SK-N-SH treated with all-trans-retinoic acid at 6 μM for 48 hours (cell line): ENCODE measurements around the gene PGPEP1.

Source experiments
- ATAC-seq: fragments of 200-7000 bp; cut with Tn5 transposase; 3 replicates; pipeline ENCODE4 v1.9.1; 2020; ENCODE audit warnings: mild to moderate bottlenecking, moderate library complexity
- BACH2 ChIP-seq: fragments of 250-450 bp; sonication (Bioruptor Pico); IDR thresholded peaks from 2 replicates; pipeline ENCODE4 v1.9.0; 2021; ENCODE audit warnings: mild to moderate bottlenecking, borderline replicate concordance
- CSDC2 ChIP-seq: fragments of 250-450 bp; sonication (Bioruptor Pico); IDR thresholded peaks from 2 replicates; pipeline ENCODE4 v1.5.0; 2020; ENCODE audit warnings: mild to moderate bottlenecking, moderate library complexity
- CSRNP3 ChIP-seq: fragments of 250-450 bp; sonication (Bioruptor Pico); IDR thresholded peaks from 2 replicates; pipeline ENCODE4 v1.5.1; 2021; ENCODE audit warnings: mild to moderate bottlenecking, moderate library complexity
- ESRRG ChIP-seq: fragments of 250-450 bp; sonication (Bioruptor Pico); IDR thresholded peaks from 2 replicates; pipeline ENCODE4 v1.6.1; 2021; ENCODE audit warnings: mild to moderate bottlenecking
- ISL1 ChIP-seq: fragments of 250-450 bp; sonication (Bioruptor Pico); IDR thresholded peaks from 2 replicates; pipeline ENCODE4 v2.1.2; 2022; ENCODE audit warnings: mild to moderate bottlenecking, moderate library complexity
- OSR1 ChIP-seq: fragments of 250-450 bp; sonication (Bioruptor Pico); IDR thresholded peaks from 2 replicates; pipeline ENCODE4 v1.8.0; 2022; ENCODE audit warnings: moderate library complexity, mild to moderate bottlenecking, inconsistent platforms
- POU6F1 ChIP-seq: fragments of 250-450 bp; sonication (Bioruptor Pico); IDR thresholded peaks from 2 replicates; pipeline ENCODE4 v1.8.0; 2021; ENCODE audit warnings: low read depth, mild to moderate bottlenecking, moderate library complexity, borderline replicate concordance
- PPARA ChIP-seq: fragments of 250-450 bp; sonication (Bioruptor Pico); IDR thresholded peaks from 2 replicates; pipeline ENCODE4 v1.5.0; 2020; ENCODE audit warnings: mild to moderate bottlenecking, borderline replicate concordance
- RARB ChIP-seq: fragments of 250-450 bp; sonication (Bioruptor Pico); IDR thresholded peaks from 2 replicates; pipeline ENCODE4 v1.8.0; 2021; ENCODE audit warnings: mild to moderate bottlenecking, moderate library complexity
- SNAI2 ChIP-seq: fragments of 250-450 bp; sonication (Bioruptor Pico); IDR thresholded peaks from 2 replicates; pipeline ENCODE4 v1.5.0; 2020; ENCODE audit warnings: mild to moderate bottlenecking, moderate library complexity
- TCF4 ChIP-seq: fragments of 250-450 bp; sonication (Bioruptor Pico); IDR thresholded peaks from 2 replicates; pipeline ENCODE4 v1.8.0; 2021; ENCODE audit warnings: mild to moderate bottlenecking, moderate library complexity, borderline replicate concordance
- TSHZ2 ChIP-seq: fragments of 250-450 bp; sonication (Bioruptor Pico); IDR thresholded peaks from 2 replicates; pipeline ENCODE4 v1.5.0; 2020; ENCODE audit warnings: mild to moderate bottlenecking, moderate library complexity
- ZC3H10 ChIP-seq: fragments of 250-450 bp; sonication (Bioruptor Pico); IDR thresholded peaks from 2 replicates; pipeline ENCODE4 v1.5.1; 2021; ENCODE audit warnings: mild to moderate bottlenecking, moderate library complexity
- ZFP30 ChIP-seq: fragments of 450-650 bp; formaldehyde crosslinking; IDR thresholded peaks from 2 replicates; pipeline ENCODE4 v1.5.0; 2022; ENCODE audit warnings: mild to moderate bottlenecking, moderate library complexity
- ZNF565 ChIP-seq: fragments of 450-650 bp; formaldehyde crosslinking; conservative IDR thresholded peaks from 2 replicates; pipeline ENCODE4 v1.5.0; 2020; ENCODE audit warnings: low read depth, mild to moderate bottlenecking, moderate library complexity
- ZNF70 ChIP-seq: fragments of 450-650 bp; formaldehyde crosslinking; IDR thresholded peaks from 2 replicates; pipeline ENCODE4 v1.5.0; 2020; ENCODE audit warnings: mild to moderate bottlenecking, moderate library complexity
- ZNF8 ChIP-seq: fragments of 450-650 bp; formaldehyde crosslinking; IDR thresholded peaks from 2 replicates; pipeline ENCODE4 v1.5.0; 2020; ENCODE audit warnings: mild to moderate bottlenecking, moderate library complexity

The PGPEP1 gene

GRCh38 chr19:18339723-18340122, 675 bp upstream of the PGPEP1 start:
- peak; percentile 64 for ATAC-seq
- TF ChIP-seq SNAI2 (CRISPR knock-in tag) = no peak
- no peak for TF ChIP-seq CSRNP3
- no peak for TF ChIP-seq ZNF70 (CRISPR knock-in tag)

- TF ChIP-seq ESRRG (CRISPR knock-in tag) (no peak), ZFP30 (CRISPR knock-in tag) (no peak), ZNF565 (CRISPR knock-in tag) (no peak), BACH2 (no peak), ZC3H10 (CRISPR knock-in tag) (no peak), ZNF8 (CRISPR knock-in tag) (no peak), CSDC2 (no peak), PPARA (CRISPR knock-in tag) (no peak), TCF4 (no peak)
- peak; percentile 68 for ATAC-seq
These were observed 831 bp downstream of the PGPEP1 start for GRCh38 chr19:18340990-18341868.

GRCh38 chr19:18342090-18342632, 1.8 kb downstream of the PGPEP1 start:
- no peak for ATAC-seq

More at GRCh38 chr19:18342090-18342632, 1.8 kb downstream of the PGPEP1 start:
- TF ChIP-seq ZFP30 (CRISPR knock-in tag) (no peak), TSHZ2 (CRISPR knock-in tag) (no peak), CSDC2 (no peak), ZNF565 (CRISPR knock-in tag) (no peak), POU6F1 (CRISPR knock-in tag) (no peak), RARB (CRISPR knock-in tag) (no peak), TCF4 (no peak), OSR1 (no peak), ZNF8 (CRISPR knock-in tag) (no peak), ZC3H10 (CRISPR knock-in tag) (no peak), ZNF70 (CRISPR knock-in tag) (no peak), ISL1 (CRISPR knock-in tag) (no peak), CSRNP3 (no peak), SNAI2 (CRISPR knock-in tag) (no peak), BACH2 (no peak)
